ENCODE measurements around the gene ECSIT. TPM values are rescaled to one million over a fixed set of nuclear protein-coding genes. Genes with fewer than 3 reads are reported as not detected.

The ECSIT gene
- total RNA-seq, 2 experiments from 2014 or later = 27.2 to 27.4 TPM

DNA sequence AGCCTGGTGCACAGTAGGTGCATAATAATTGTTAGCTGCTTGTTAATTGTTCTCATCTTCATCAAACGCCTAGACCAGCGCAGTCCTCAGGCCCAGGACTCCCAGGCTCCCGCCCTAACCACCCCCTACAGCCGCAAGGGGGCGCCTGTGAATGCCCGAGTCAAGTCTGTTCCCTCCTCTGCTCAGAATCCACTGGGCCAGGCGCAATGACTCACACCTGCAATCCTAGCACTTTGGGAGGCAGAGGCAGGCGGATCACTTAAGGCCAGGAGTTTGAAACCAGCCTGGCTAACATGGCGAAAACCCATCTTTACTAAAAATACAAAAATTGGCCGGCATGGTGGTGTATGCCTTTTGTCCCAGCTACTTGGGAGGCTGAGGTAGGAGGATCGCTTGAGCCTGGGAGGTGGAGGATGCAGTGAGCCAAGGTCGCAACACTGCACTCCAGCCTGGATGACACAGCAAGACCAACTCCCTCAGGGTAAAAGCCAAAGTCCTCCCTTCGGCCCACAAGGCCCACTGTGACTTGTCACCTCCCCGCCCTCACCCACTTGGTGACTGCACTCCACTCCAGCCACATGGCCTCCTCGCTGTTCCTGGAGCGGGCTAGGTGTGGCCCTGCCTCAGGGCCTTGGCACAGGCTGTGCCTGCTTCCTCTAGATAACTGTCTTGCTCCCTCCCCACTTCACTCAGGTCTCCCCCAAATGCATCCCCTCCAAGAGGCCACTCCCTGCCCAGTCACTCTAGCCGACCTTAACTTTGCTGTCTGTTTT lies 32.4 kb downstream of the ECSIT start:
- Mint-ChIP-seq H3K4me1 (ENCODE audit: low read depth) (no peaks in the 10 kb centered on the region), H3K4me3 (no peak overlapping the region), H3K27ac (no peak overlapping the region), H3K27me3 (no peaks in the 10 kb centered on the region), H3K36me3 (ENCODE audit: low read depth) (peaks cover 30% of the 10 kb centered on the region), H3K9me3 (no peaks in the 10 kb centered on the region)
- intact Hi-C loops (cut with DNase I, micrococcal nuclease) = loop anchor here (1.0 to 2.0 kb wide), 2 partner anchors 90 to 91 kb away; no protein-coding TSS in a partner anchor
- H3K27me3 ChIP-seq (ENCODE audit: control insufficient read depth in 1 of 2, insufficient read depth in 2 of 2, low read length in 2 of 2) = no peaks in the 10 kb centered on the region
- peak; percentile 75 for ATAC-seq (ENCODE audit: poor library complexity)
- TF ChIP-seq, protein P1, sequence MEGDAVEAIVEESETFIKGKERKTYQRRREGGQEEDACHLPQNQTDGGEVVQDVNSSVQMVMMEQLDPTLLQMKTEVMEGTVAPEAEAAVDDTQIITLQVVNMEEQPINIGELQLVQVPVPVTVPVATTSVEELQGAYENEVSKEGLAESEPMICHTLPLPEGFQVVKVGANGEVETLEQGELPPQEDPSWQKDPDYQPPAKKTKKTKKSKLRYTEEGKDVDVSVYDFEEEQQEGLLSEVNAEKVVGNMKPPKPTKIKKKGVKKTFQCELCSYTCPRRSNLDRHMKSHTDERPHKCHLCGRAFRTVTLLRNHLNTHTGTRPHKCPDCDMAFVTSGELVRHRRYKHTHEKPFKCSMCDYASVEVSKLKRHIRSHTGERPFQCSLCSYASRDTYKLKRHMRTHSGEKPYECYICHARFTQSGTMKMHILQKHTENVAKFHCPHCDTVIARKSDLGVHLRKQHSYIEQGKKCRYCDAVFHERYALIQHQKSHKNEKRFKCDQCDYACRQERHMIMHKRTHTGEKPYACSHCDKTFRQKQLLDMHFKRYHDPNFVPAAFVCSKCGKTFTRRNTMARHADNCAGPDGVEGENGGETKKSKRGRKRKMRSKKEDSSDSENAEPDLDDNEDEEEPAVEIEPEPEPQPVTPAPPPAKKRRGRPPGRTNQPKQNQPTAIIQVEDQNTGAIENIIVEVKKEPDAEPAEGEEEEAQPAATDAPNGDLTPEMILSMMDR (IDR thresholded peaks at IDR 0.05) = peak; percentile 58
- POLR2A ChIA-PET = no interaction called here
- peaks cover 17% of the 10 kb centered on the region for H3K36me3 ChIP-seq (ENCODE audit: insufficient read depth, low read length)
- no peak overlapping the region for H3K27ac ChIP-seq (ENCODE audit: low read depth in 1 of 2, low read length in 2 of 2)
- H3K9me3 ChIP-seq (ENCODE audit: control insufficient read depth in 1 of 2, insufficient read depth in 1 of 2, low read length in 2 of 2) = no peaks in the 10 kb centered on the region
- no peak overlapping the region for H3K4me3 ChIP-seq (ENCODE audit: low read length)
- peak; percentile 37 to 74 (median 55) for DNase-seq
- no peaks in the 10 kb centered on the region for H3K4me1 ChIP-seq (ENCODE audit: insufficient read depth, low read length)
- CTCF ChIA-PET = no interaction called here

DNA sequence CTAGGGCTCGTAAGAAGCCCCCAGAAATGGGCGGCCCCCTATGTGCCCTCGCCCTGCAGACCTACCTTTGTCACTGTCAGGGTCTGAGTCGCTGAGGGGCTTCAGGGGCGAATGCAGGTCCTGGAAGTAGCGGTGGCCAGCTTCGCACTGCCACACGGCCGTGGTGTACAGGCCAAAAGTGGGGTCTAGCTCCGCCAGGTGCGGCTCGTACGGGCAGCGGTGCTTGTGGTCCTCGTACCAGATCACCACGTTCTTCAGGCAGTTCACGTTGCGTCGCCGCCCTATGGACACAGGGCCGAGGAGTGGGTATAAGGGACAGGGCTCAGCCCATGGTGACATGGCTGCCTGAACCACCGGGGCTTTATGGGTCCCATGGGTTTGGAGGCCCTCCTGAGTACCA lies 33.0 kb downstream of the ECSIT start:
- intact Hi-C loops (cut with DNase I, micrococcal nuclease) = loop anchor here (1.0 to 2.0 kb wide), 2 partner anchors 91 kb away; no protein-coding TSS in a partner anchor
- H3K4me1 Mint-ChIP-seq (ENCODE audit: low read depth) = no peaks in the 10 kb centered on the region
- Histone ChIP-seq H3K27me3 (ENCODE audit: control insufficient read depth in 1 of 2, insufficient read depth in 2 of 2, low read length in 2 of 2) (no peaks in the 10 kb centered on the region), H3K4me3 (ENCODE audit: low read length) (no peak overlapping the region), H3K4me1 (ENCODE audit: insufficient read depth, low read length) (no peaks in the 10 kb centered on the region), H3K27ac (ENCODE audit: low read depth in 1 of 2, low read length in 2 of 2) (no peak overlapping the region), H3K36me3 (ENCODE audit: insufficient read depth, low read length) (peaks cover 20% of the 10 kb centered on the region), H3K9me3 (ENCODE audit: control insufficient read depth in 1 of 2, insufficient read depth in 1 of 2, low read length in 2 of 2) (no peaks in the 10 kb centered on the region)
- H3K27me3 Mint-ChIP-seq = no peaks in the 10 kb centered on the region
- ChIA-PET POLR2A (no interaction called here), CTCF (no interaction called here)
- DNase-seq (no peak), ATAC-seq (ENCODE audit: poor library complexity) (no peak)
- TF ChIP-seq, protein P1 (IDR thresholded peaks at IDR 0.05) = no peak
- H3K27ac Mint-ChIP-seq = no peak overlapping the region
- no peak overlapping the region for H3K4me3 Mint-ChIP-seq
- no peaks in the 10 kb centered on the region for H3K9me3 Mint-ChIP-seq
- H3K36me3 Mint-ChIP-seq (ENCODE audit: low read depth) = peaks cover 34% of the 10 kb centered on the region

DNA sequence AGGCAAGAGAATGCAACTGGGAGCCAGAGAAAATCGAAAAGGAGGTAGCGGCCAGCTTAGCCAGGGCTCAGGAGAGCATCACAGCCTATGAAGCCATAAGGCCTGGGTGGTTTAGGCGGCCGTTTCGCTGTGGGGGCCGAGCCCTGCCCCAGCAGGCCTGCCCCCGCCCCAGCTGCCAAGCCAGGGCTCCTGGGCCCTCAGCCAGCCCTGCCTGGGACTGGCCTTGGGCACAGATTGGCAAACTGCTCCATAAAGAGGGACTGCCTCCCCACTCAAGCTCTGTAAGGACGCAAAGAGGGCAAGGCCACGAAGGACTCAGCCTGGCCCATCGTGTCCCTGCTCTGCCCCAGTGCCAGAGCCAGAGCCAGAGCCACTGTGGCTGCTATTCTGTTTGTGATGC lies 33.5 kb downstream of the ECSIT start:
- no peak overlapping the region for H3K27ac Mint-ChIP-seq
- H3K4me3 ChIP-seq (ENCODE audit: low read length) = no peak overlapping the region
- no peaks in the 10 kb centered on the region for H3K9me3 ChIP-seq (ENCODE audit: control insufficient read depth in 1 of 2, insufficient read depth in 1 of 2, low read length in 2 of 2)
- ChIA-PET CTCF (no interaction called here), POLR2A (no interaction called here)
- DNase-seq (no peak), ATAC-seq (ENCODE audit: poor library complexity) (no peak)
- intact Hi-C loops (cut with DNase I, micrococcal nuclease) = no loop called here
- no peak overlapping the region for H3K27ac ChIP-seq (ENCODE audit: low read depth in 1 of 2, low read length in 2 of 2)
- peaks cover 38% of the 10 kb centered on the region for H3K36me3 Mint-ChIP-seq (ENCODE audit: low read depth)
- no peaks in the 10 kb centered on the region for H3K27me3 ChIP-seq (ENCODE audit: control insufficient read depth in 1 of 2, insufficient read depth in 2 of 2, low read length in 2 of 2)
- peaks cover 21% of the 10 kb centered on the region for H3K36me3 ChIP-seq (ENCODE audit: insufficient read depth, low read length)
- no peak overlapping the region for H3K4me3 Mint-ChIP-seq
- TF ChIP-seq, protein P1 (IDR thresholded peaks at IDR 0.05) = no peak
- no peaks in the 10 kb centered on the region for H3K9me3 Mint-ChIP-seq
- H3K27me3 Mint-ChIP-seq = no peaks in the 10 kb centered on the region
- no peaks in the 10 kb centered on the region for H3K4me1 Mint-ChIP-seq (ENCODE audit: low read depth)
- no peaks in the 10 kb centered on the region for H3K4me1 ChIP-seq (ENCODE audit: insufficient read depth, low read length)
